Peyer's patch (tissue), 4 donors: ENCODE data around the gene STRA6. TPM values are rescaled to one million over a fixed set of nuclear protein-coding genes. Genes with fewer than 3 reads are reported as not detected.
A peak's percentile ranks its signal among the peaks of the same experiment; 100 is the strongest.

Experiments used
- DNase-seq, 3 donors: peaks; one replicate each; pipeline ENCODE4 v3.0.0-alpha.2; 2017 to 2019
- H3K27ac ChIP-seq, 4 donors: fragments of 200-600 bp; sonication (generic); one replicate each; pipeline ENCODE4 v1.5.1; 2016 to 2019
- H3K27me3 ChIP-seq, 2 donors: fragments of 200-600 bp; sonication (generic); one replicate each; pipeline ENCODE4 v1.5.1; 2019
- H3K36me3 ChIP-seq, 3 donors: fragments of 200-600 bp; sonication (generic); one replicate each; pipeline ENCODE4 v1.5.1; 2016 to 2019
- H3K4me1 ChIP-seq, 4 donors: fragments of 200-600 bp; sonication (generic); one replicate each; pipeline ENCODE4 v1.5.1; 2016 to 2019
- H3K4me3 ChIP-seq, 4 donors: fragments of 200-600 bp; sonication (generic); 1 replicate in 3 of 4; 2 replicates in 1 of 4; pipeline ENCODE4 v1.5.1; 2016 to 2019; ENCODE audit warnings: mild to moderate bottlenecking in 1 of 4
- H3K9me3 ChIP-seq, 4 donors: fragments of 200-600 bp; sonication (generic); one replicate each; pipeline ENCODE4 v1.5.1; 2016 to 2019; ENCODE audit warnings: mild to moderate bottlenecking in 1 of 4
- POLR2A ChIP-seq, 2 donors: fragments of 450-650 bp; IDR thresholded peaks; one replicate each; pipeline ENCODE4 v1.5.1; 2017; ENCODE audit warnings: antibody characterized with exemption in 2 of 2, mild to moderate bottlenecking in 2 of 2, moderate library complexity in 2 of 2
- total RNA-seq, 4 donors: library from RNA; depleted of rRNA; stranded (reverse); fragments of >200 nt; gene quantifications; one replicate each; pipeline ENCODE4 v1.1.0, GENCODE V29; 2016
- TF ChIP-seq, protein P1 (sequence below), 6 experiments: fragments of 450-650 bp in 4 of 6; fragments of 200-600 bp in 2 of 6; sonication (generic) in 1 of 6; IDR thresholded peaks; one replicate each; pipeline ENCODE4 v1.5.1; 2017 to 2019; ENCODE audit warnings: antibody characterized with exemption in 6 of 6, mild to moderate bottlenecking in 3 of 6, moderate library complexity in 1 of 6

The STRA6 gene
- total RNA-seq, 4 donors from 2014 or later: 0.83 TPM; not detected in 3

DNA sequence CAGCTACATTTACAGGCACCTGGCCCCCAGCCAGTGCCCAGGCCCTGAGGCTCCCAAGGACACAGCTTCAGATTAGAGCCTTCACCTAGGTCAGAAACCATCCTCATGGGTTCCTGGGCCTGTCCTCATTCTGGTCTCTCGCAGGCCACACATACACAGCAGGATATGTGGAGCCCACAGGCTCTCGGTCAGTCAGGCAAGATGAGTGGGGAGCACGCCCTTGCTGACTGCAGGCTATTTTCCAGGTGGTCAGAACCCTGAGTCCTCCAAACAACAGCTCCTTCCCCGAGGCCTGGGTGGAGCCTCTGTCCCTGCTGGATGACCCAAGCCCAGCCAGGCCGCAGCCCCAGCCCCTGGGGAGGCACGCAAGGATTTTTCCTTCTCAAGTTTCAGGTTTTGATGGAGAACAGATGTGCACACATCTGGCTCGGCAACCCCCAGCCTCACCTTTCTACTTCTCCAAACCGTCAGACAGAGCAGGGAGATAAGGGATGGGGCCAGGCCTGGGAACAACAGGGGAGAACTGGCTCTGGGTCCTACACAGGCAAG is 1.6 kb downstream of the STRA6 start:
- Histone ChIP-seq H3K4me3 (no peak overlapping the region), H3K4me1 (peaks cover 0 to 4% (median 0%) of the 10 kb centered on the region in 4 donors), H3K36me3 (no peaks in the 10 kb centered on the region), H3K27ac (no peak overlapping the region), H3K27me3 (no peaks in the 10 kb centered on the region), H3K9me3 (no peaks in the 10 kb centered on the region)
- DNase-seq: no peak
- TF ChIP-seq, protein P1, sequence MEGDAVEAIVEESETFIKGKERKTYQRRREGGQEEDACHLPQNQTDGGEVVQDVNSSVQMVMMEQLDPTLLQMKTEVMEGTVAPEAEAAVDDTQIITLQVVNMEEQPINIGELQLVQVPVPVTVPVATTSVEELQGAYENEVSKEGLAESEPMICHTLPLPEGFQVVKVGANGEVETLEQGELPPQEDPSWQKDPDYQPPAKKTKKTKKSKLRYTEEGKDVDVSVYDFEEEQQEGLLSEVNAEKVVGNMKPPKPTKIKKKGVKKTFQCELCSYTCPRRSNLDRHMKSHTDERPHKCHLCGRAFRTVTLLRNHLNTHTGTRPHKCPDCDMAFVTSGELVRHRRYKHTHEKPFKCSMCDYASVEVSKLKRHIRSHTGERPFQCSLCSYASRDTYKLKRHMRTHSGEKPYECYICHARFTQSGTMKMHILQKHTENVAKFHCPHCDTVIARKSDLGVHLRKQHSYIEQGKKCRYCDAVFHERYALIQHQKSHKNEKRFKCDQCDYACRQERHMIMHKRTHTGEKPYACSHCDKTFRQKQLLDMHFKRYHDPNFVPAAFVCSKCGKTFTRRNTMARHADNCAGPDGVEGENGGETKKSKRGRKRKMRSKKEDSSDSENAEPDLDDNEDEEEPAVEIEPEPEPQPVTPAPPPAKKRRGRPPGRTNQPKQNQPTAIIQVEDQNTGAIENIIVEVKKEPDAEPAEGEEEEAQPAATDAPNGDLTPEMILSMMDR (IDR thresholded peaks at IDR 0.05): no peak
- no peak for TF ChIP-seq POLR2A (IDR thresholded peaks at IDR 0.05)

DNA sequence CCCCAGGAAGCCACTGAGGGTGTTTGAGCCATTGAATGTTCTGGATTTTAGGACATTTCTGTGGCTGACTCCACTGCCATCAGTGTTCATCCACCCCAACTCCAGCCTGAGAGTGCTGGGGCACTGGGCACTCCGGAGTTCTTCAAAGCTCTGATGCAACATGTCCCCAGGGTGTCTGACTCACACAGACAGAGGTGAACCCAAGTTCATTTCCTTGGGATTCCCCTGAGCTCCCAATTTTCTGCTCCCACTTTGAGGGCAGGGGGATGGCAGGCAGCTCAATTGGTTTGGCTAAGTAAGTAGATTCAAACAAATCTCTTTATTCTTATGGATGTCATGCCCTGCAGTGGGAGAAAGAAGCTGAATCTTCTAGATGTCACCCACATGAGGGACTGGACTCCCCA is 2.2 kb downstream of the STRA6 start:
- peak in 1 of 3 donors; percentile 49 for DNase-seq
- no peaks in the 10 kb centered on the region for H3K27me3 ChIP-seq
- no peak overlapping the region for H3K27ac ChIP-seq
- TF ChIP-seq POLR2A (IDR thresholded peaks at IDR 0.05): no peak
- TF ChIP-seq, protein P1 (IDR thresholded peaks at IDR 0.05): no peak
- H3K36me3 ChIP-seq: no peaks in the 10 kb centered on the region
- no peak overlapping the region for H3K4me3 ChIP-seq
- peaks cover 0 to 4% (median 0%) of the 10 kb centered on the region in 4 donors for H3K4me1 ChIP-seq
- no peaks in the 10 kb centered on the region for H3K9me3 ChIP-seq

DNA sequence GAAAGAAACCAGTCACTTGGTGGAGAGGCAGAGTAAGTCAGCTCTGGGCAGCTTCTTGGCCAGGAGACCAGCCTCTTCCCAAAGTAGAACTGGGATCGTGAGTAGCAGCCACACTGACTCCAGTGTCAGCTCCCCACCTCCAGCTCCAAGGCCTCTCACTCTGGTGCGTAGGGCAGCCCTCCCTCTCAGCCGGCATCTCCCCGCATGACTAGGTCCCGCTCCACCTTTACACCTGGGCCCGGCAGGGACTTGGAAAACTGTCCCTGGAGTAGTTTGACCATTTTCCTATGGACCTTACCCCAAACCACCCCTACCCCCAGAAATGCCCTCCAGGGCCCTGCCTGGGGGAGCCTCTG is 3.3 kb downstream of the STRA6 start:
- no peak overlapping the region for H3K27ac ChIP-seq
- no peaks in the 10 kb centered on the region for H3K27me3 ChIP-seq
- TF ChIP-seq, protein P1 (IDR thresholded peaks at IDR 0.05): no peak
- no peak for TF ChIP-seq POLR2A (IDR thresholded peaks at IDR 0.05)
- DNase-seq: no peak
- peaks cover 0 to 4% (median 0%) of the 10 kb centered on the region in 4 donors for H3K4me1 ChIP-seq
- no peak overlapping the region for H3K4me3 ChIP-seq
- no peaks in the 10 kb centered on the region for H3K36me3 ChIP-seq
- H3K9me3 ChIP-seq: no peaks in the 10 kb centered on the region

DNA sequence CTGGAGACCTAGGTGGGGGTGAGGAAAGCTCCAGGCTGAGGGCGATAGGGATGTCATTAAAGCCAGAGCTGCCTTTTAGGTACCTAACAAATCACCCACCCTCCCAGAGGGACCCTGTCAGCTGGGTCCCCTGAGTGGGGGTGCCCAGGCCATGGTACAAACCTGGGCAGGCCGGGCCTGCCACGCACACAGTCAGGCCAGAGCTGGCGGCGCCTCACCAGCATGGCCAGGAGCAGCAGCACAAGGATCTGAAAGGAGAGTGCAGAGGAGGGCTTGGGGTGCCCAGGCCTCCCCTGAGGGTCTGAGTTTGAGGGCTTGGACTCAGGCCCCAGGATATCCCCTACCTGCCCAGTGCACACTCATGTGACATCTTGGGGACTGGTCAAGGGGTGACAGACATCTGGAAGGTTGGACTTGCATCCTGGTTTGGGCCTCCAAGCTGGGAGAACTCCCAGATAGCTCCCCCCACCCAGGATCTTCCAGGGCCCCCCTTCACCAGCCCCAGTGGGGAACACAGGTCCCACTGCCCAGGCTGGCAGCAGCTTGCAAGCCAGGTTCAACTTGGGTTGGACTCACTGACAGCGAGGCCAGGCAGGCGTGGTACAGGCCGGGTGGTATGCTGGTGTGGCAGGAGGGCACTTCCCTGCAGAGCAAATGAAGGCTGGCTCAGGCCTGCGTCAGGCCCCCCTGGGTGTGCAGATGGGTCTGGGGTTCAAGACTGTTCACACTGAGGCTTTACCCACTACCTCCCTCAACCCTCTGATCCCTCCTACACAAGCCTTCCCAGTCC is 5.2 kb downstream of the STRA6 start:
- Histone ChIP-seq H3K4me3 (no peak overlapping the region), H3K4me1 (peaks cover 0 to 4% (median 0%) of the 10 kb centered on the region in 4 donors), H3K9me3 (no peaks in the 10 kb centered on the region), H3K27ac (no peak overlapping the region), H3K36me3 (no peaks in the 10 kb centered on the region), H3K27me3 (no peaks in the 10 kb centered on the region)
- TF ChIP-seq POLR2A (IDR thresholded peaks at IDR 0.05): no peak
- TF ChIP-seq, protein P1 (IDR thresholded peaks at IDR 0.05): no peak
- DNase-seq: no peak

DNA sequence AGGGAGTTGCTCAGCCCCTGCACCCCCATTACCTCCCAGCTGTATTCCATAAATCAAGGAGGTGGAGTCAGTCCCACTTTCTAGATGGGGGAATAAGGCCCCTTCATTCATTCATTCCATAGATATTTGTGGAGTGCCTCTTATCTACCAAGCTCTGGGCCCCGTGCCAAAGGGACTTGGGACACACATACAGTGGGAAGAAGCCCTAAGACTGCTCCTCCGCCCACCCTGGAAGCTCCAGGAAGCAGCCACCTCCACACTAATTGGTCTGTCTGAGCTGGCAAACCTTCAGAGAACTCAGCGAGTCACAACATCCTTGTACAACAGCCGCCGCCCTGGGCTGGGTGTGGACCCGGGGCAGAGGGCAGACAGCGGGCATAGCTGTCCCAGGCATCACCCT is 6.4 kb downstream of the STRA6 start:
- no peak overlapping the region for H3K4me3 ChIP-seq
- peaks cover 0 to 4% (median 0%) of the 10 kb centered on the region in 4 donors for H3K4me1 ChIP-seq
- TF ChIP-seq POLR2A (IDR thresholded peaks at IDR 0.05): no peak
- TF ChIP-seq, protein P1 (IDR thresholded peaks at IDR 0.05): no peak
- DNase-seq: peak; percentile 25 to 85 (median 84)
- no peak overlapping the region for H3K27ac ChIP-seq
- H3K9me3 ChIP-seq: no peaks in the 10 kb centered on the region
- H3K36me3 ChIP-seq: no peaks in the 10 kb centered on the region
- H3K27me3 ChIP-seq: no peaks in the 10 kb centered on the region
